Measurements from ENCODE around the gene EPO.

- TF ChIP-seq EZH2phosphoT487 (IDR thresholded peaks at IDR 0.05; ENCODE audit: borderline replicate concordance) = no peak
- no peak for TF ChIP-seq CTCF (conservative IDR thresholded peaks at IDR 0.05; ENCODE audit: low read length)
Observed at GRCh38 chr7:100752994-100753393, 32.7 kb downstream of the EPO start.

All from Loucy (cell line).